HG03159 (cell line): Measurements from ENCODE around the gene BIRC2.
"Not testable (repeated sequence)": the region's sequence is repeated elsewhere in the genome, so short reads cannot be mapped to it uniquely, and the experiment has no call there.

Experiments
- ATAC-seq: cut with Tn5 transposase; IDR thresholded peaks from one replicate; pipeline ENCODE4 v1.9.1; 2021; ENCODE audit warnings: mild to moderate bottlenecking, moderate library complexity; ENCODE audit not compliant: unreplicated experiment

BIRC2 gene

DNA sequence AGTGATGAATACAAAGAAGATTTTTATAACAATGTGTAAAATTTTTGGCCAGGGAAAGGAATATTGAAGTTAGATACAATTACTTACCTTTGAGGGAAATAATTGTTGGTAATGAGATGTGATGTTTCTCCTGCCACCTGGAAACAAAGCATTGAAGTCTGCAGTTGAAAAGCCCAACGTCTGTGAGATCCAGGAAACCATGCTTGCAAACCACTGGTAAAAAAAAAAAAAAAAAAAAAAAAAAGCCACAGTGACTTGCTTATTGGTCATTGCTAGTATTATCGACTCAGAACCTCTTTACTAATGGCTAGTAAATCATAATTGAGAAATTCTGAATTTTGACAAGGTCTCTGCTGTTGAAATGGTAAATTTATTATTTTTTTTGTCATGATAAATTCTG is 24.5 kb upstream of the BIRC2 start:
- ATAC-seq: no peak

DNA sequence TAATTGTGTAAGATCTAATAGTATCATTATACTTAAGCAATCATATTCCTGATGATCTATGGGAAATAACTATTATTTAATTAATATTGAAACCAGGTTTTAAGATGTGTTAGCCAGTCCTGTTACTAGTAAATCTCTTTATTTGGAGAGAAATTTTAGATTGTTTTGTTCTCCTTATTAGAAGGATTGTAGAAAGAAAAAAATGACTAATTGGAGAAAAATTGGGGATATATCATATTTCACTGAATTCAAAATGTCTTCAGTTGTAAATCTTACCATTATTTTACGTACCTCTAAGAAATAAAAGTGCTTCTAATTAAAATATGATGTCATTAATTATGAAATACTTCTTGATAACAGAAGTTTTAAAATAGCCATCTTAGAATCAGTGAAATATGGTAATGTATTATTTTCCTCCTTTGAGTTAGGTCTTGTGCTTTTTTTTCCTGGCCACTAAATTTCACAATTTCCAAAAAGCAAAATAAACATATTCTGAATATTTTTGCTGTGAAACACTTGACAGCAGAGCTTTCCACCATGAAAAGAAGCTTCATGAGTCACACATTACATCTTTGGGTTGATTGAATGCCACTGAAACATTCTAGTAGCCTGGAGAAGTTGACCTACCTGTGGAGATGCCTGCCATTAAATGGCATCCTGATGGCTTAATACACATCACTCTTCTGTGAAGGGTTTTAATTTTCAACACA is 23.3 kb upstream of the BIRC2 start:
- no peak for ATAC-seq

DNA sequence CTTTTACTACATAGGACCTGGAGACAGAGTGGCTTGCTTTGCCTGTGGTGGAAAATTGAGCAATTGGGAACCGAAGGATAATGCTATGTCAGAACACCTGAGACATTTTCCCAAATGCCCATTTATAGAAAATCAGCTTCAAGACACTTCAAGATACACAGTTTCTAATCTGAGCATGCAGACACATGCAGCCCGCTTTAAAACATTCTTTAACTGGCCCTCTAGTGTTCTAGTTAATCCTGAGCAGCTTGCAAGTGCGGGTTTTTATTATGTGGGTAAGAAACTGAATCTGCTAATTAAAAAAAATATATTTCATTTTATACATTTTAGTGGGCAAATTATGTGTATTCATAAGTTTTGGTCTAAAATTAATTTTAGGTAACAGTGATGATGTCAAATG is 21.9 kb upstream of the BIRC2 start:
- no peak for ATAC-seq

DNA sequence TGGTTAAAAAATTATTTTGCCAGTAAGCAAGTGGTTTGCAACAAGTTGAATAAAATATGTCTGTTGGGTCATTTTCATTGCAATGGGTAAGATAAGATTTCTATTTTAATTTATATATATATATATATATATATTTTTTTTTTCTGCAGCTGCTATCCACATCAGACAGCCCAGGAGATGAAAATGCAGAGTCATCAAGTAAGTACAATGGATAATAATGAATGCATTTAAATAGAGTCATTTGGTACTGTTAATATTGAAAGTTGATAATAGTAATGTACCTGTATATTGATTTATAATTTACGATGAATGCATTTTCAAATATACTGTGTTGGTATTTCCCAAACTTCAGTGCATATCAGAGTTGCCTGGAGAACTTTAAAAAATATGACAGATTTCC is 18.3 kb upstream of the BIRC2 start:
- no peak for ATAC-seq

DNA sequence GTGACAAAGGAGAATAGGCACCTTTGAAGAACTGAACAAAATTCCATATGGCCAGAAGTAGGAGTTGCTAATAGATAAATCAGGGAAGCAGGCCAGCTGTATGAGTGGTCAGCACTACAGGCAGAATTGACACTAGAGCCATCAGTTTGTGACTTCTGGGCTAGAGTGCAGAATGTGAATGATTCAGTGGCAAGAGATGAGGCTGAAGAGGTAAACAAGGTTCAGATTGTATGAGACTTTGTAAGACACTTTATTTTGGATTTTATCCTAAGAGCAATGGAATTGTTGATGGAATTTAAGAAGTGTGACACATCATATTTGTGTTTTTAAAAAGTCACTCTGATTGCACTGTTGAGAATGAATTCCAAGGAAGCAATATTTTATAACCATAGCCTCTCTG is 16.8 kb upstream of the BIRC2 start:
- no peak for ATAC-seq

DNA sequence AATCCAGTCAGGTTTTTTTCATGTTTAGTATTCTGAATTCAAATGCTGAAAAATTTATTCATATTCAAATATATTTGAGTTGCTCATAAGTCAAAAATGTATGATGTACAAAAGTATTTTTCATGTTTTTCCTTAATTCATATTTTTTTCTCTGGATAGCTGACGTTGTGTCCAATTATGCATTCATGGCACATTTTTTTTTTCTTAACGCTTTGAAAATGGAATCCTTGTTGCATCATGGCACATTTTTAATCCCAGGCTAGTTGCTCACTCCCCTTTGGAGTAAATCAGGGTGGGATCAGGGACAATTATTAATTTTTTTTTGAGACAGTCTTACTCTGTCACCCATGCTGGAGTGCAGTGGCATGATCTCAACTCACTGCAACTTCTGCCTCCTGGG is 15.7 kb upstream of the BIRC2 start:
- no peak for ATAC-seq

DNA sequence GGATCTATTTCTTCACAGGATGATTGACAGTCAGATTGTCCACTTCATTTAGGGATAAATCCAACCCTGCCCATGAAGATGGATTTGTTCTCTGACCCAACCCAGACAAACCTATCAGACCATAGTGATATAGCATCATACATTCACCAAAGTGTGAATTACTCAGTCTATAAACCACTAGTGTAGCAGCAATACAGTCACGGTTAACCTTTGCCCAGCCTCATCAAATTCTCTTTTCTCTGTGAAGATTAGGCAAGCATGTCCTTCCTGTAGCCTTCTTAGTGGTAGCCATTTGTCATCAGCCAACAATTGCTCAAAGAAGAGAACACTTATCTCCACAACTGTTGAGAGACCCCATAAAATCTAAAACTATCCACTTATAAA is 14.4 kb upstream of the BIRC2 start:
- no peak for ATAC-seq

DNA sequence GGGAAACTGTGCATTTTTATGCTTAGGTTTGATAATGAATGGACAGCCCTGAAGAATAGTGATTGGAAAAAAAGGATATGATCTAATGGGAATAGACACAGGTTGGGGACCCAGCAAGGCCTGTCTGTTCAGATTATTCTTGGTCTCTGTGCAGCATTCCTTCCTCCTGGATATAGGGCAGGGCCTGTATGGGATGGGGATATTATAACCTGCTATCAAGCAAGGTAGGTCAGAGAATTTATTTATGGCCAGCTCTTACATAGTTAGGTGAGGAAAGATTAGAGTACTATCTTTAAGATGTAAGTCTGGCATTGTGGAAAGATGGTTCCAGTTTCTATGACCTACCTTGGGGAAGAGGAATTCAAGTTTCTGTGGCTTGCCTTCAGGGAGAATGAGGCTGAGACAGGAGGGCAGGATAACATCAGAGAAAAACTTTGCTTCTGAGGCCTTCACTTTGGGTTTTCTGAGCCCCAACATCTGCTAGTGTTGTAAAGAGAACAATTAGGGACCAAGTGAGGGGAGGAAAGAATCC is 8.5 kb upstream of the BIRC2 start:
- no peak for ATAC-seq

DNA sequence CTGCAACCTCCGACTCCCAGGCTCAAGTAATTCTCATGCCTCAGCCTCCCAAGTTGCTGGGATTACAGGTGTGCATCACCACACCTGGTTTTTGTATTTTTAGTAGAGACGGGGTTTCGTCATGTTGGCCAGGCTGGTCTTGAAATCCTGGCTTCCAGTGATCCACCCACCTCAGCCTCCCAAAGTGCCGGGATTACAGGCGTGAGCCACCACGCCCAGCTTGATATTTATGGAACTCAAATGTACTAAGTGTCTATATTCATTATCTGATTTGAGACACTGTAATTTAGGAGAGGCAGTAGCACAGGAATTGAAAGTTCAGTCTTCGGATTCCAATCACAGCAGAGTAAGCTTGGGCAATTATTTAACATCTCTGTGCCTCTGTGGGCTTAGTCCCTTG is 5.7 kb upstream of the BIRC2 start:
- ATAC-seq: not testable (repeated sequence)

DNA sequence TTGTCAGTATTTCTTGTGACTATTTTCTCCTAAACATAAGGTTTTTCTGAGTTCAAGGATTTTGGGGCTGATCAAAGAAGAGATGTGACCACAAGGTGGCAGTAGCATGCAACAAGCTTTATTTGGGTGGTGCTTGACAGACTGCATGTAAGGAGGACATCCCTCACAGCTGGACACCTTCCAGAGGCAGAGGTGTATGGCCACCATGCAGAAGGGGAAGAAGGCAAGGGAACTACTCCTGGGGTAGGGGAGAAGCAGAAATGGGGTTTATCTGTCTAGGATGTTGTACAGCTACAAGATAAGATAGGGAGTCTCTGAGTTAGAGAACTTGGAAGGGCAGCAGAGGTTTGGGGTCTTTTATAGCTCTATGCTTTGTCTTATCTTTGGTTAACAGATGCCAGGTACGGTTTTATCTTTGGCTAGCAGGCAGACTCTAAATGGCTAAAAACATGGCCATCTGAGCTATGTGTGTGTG is 5.1 kb upstream of the BIRC2 start:
- ATAC-seq: peak; percentile 47

DNA sequence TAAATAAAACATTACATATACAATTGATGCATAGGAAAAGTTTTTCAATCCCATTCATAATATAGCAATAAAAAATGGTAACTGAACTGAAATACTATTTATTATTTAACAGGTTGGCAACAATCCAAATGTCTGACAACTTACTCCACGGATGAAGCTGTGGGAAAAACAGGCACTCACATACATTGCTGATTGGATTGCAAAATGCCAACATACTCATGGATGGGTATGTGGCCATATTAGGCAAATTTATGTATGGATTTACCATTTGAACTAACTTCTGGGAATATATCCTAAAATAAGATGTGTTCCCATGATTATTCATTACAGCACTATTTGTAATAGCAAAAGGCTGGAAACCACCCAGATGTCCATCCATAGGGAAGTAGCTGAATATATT is 3.2 kb upstream of the BIRC2 start:
- no peak for ATAC-seq

DNA sequence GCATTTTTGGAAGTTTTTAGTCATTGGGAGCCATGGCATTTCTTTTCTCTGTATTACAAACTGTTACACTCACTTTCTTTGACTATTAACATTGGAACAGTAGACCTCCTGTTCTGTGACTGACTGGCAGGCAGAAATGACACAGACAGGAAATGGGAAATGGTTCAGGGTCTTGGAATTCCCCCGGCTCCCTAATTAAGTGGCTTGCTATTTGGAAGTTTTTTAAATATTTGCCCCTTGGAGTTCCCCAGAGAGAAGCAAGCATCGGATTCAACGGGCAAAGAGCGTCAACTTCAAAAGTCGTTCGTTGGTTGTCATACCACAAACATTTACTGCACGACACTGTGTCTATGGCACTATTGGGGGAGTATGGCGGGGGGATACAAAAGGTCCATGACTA is 1.1 kb upstream of the BIRC2 start:
- no peak for ATAC-seq

DNA sequence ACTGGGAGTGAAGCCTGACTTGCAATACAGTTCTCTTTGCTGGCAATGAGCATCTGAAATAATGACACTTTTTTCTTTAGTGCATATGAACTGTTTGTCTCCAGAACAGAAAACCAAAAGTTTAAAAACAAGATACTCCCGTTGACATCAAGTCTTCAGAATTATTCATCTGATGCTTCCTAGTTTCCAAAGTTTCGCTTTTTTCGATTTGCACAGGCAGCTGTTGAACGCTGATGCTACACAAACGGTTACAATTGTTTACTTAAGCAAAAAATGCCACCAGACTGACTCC is 612 bp upstream of the BIRC2 start:
- no peak for ATAC-seq

DNA sequence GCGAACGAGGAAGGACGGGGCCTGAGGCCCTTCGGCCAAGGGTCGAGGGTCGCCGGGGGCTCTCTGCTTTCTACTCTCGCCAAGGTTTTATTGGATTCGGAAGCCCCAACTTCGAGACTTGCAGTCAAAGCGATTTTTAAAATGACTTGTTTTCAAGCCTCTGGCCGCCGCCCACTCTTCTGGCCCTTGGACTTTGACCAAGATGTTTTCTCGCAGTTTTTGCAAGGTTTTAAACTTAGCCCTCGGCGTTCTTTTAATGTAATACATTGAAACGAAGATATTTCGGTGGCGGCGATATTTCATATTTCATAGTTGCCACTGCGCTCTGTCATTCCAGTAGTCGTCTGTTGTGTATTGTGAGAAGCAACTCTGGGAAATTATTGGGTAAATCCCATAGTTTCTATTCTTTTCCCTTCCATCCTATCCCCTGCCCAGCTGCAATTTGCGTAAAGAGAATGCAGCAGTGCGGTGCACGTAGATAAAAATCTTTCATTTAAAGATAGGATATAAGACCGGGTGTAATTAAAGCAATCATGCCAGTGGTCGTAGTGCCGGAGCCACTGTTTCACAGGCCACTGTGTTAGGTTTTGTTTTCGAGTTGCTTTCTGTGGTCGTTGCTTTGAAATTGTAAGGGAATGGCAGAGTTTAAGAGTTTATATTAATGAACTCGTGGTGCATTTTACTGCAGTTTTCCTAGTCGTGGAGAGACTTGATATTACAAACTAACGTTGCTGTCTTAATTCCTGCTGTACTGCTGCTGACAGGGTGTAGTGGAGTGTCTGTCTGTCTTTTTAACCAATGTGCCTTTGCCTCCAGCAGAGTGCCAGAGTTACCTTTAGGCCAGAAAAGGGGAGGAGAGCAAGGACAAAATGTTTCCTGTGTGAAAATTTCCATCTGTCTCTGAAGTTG is 702 bp downstream of the BIRC2 start:
- ATAC-seq: peak; percentile 23

DNA sequence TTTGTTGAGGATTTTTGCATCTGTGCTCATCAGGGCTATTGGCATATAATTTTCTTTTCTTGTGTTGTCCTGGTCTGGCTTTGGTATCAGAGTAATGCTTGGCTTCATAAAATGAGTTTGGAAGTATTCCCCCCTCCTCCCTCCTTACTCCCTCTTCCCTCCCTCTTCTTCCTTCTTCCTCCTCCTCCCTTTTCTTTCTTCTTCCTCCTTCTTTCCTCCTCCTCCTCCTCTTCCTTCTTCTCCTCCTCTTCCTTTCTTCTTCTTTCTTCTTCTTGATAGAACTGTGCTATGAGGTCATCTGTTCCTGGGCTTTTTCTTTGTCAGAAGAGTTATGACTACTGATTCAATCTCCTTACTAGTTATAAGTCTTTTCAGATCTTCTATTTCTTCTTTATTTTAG is 10.1 kb downstream of the BIRC2 start:
- no peak for ATAC-seq

DNA sequence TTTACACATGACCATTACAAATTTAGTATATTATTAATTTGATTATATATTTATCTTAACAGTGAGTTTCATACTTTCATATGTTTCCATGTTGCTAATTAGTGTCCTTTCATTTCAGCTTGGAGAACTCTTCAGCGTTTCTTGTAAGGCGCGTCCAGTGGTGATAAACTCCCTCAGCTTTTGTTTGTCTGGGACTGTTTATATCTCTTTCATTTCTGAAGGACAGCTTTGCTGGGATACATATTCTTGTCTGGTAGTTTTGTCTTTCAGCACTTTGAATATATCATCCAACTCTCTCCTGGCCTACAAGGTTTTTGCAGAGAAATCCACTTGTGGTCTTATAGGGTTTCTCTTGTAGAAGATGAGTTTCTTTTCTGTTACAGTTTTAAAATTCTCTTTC is 12.4 kb downstream of the BIRC2 start:
- no peak for ATAC-seq

DNA sequence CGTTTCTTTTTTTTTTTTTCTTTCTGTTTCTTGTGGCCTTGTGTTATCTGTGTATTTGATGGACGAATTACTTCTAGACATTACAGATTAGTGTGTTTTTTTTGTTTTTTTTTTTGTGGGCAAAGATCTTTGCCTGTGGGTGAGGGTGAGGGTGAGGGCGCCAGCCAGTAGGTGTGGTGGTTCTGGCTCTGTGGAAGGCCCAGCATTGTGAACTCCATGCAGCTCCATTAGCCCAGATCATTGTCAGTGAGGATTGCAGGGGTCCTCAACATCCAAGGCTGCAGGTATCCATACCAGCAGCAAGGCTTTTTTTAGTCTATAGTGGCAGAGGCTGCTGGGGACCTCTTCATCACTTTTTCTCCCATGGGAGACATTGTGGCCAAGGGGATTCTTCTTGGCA is 13.7 kb downstream of the BIRC2 start:
- ATAC-seq: no peak

DNA sequence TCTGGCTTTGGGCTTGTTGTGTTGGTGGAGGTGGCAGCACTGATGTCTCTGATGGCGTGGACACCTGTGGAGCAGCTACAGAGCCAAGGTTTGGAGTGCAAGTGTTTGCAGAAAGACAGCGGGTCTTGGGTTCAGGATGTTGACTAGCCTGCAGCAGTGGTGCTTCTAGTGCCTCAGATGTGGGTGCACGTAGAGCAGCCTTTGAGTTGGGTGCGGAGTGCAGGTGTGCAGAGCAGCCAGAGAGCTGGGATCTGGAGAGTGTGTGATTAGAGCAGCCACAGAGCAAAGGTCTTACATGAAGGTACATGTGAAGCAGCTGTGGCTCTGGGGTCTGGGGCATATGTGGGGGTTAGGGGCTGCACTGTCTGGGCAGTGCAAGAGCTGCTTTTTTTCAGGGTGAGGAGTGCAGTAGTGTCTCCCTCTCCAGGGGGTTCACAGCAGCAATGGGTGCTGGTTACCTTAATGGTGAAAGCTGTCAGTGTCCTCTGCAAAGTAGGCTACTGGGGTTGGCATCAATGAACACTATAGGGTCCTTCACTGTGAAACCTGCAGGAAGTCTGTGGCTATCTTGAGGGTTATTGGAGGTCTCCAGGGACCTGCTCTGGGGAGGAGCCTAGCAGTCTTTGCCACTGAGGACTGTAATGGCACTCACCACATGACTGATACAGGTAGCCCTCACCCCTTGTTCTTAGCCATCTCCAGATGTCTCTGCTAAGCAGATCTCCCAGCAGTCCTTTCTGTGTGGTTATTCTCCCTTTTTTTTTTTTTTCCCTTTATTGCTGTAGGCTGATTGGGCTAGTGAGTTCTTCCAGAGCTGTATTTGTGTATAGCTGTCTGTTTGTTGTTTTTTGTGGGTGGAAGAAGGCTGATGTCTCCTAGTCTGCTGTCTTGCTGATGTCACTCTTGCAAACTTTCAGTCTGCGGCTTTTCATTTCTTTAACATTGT is 14.3 kb downstream of the BIRC2 start:
- peak; percentile 79 for ATAC-seq

DNA sequence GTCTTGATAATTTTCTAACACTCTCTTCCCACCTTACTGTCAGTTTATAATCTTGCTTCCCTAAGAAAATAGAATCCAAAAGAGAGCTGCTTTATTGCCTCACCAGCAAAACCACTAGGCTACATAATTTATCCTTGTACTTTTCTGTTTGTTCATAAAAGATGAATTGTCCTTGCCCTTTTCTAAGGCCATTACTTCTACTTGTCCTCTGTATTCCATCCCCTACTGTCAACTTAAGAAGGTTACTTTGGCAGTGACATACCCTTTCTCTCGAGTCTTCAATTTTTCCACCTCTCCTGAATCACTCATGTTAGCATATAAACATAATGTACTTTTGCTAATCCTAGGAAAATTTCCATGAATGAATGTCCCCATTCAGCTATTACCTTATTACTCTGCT is 18.0 kb downstream of the BIRC2 start:
- ATAC-seq: no peak

DNA sequence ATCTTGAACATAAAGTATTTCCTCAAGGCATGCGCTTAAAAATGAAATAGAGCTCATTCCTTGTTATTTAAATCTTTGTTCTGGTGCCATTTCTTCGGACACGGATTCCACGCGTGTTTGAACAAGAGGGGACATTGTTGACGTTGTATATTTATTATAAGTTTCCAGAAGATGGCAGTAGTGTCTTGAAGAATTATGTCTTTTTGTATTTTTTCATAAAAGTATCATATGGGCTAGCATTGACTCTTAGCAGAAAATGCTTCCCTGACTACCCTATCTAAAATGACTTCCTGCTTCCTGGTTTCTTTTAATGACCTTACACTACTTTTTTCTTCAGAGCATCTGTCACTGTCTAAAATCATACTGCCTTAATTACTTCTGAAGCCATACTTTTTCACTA is 20.4 kb downstream of the BIRC2 start:
- ATAC-seq: no peak

DNA sequence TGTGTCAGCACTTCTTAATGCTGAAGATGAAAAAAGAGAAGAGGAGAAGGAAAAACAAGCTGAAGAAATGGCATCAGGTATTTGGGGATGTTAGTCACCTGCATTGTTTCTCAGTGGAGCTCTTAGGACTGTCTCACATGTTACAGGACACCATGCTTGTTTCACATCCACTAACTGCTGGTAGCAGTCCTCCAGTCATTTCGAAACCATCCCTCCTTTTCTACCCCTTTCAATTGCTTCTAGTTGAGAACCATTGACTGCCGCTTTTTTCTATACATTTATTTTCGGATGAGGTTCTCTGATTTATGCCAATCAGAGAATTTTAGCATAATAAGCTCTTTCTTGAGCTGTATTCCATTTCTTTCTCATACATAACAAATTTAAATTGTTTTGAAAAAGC is 21.5 kb downstream of the BIRC2 start:
- ATAC-seq: peak; percentile 100
